Measurements from ENCODE around the gene KLHL42.

KLHL42 gene, protein sequence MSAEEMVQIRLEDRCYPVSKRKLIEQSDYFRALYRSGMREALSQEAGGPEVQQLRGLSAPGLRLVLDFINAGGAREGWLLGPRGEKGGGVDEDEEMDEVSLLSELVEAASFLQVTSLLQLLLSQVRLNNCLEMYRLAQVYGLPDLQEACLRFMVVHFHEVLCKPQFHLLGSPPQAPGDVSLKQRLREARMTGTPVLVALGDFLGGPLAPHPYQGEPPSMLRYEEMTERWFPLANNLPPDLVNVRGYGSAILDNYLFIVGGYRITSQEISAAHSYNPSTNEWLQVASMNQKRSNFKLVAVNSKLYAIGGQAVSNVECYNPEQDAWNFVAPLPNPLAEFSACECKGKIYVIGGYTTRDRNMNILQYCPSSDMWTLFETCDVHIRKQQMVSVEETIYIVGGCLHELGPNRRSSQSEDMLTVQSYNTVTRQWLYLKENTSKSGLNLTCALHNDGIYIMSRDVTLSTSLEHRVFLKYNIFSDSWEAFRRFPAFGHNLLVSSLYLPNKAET

DNA sequence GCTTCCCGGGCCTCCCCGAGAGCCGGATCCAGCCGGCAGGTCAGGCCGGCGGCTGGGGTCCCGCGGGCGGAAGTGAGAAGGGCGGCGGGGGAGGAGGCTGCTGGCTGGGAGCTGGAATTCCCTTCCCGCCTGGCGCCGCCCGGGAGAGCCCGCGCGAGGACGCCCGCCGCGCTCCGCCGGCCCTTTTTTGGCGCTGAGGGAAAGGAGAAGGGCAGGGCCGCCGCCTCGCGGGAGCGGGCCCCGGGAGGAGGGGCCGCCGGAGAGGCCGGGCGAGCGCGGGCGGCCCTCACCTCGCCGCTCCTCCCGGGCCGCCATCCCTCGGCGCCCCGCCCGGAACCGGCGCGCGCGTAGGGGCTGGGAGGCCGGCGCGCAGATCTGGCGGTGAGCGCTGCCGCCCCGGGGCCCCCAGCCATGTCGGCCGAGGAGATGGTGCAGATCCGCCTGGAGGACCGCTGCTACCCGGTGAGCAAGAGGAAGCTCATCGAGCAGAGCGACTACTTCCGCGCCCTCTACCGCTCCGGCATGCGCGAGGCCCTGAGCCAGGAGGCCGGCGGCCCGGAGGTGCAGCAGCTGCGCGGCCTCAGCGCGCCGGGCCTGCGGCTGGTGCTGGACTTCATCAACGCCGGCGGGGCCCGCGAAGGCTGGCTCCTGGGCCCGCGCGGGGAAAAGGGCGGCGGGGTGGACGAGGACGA is at the start of gene KLHL42, which contains the start of gene MANSC4:
Gene KLHL42, plus strand, starts transcription at position 314 of the 692 bp plus-strand sequence. Its CDS starts 98 bp downstream, at position 412.
Gene MANSC4, minus strand, starts transcription at position 317 of the 692 bp plus-strand sequence. CDS start 8,960 bp downstream, outside the sequence.
- in situ Hi-C loops (cut with MboI; ENCODE audit: low sequenced_read_pairs), result no loop called here

DNA sequence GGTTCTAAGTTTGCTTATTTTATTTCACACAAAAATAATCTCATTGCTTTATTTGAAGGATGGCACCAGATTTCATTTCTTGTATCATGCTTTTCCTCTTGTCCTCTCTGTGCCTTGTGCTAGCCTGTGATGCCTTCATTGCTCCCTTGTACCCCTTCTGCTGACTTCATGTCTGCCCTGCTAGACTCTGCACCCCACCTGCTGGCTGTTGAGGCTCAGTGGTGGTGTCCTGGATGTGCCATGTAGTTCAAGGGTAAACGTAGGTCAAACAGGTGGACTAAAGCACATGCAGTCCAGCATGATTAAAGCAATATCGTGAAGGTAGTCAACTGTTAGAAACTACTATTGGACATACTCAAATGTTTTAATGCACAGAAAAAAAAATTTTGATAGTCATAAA is 47.8 kb upstream of the KLHL42 start:
- in situ Hi-C loops (cut with MboI; ENCODE audit: low sequenced_read_pairs), result loop anchor here (25.0 kb wide), 1 partner anchor 1130 kb away; no protein-coding TSS in a partner anchor

DNA sequence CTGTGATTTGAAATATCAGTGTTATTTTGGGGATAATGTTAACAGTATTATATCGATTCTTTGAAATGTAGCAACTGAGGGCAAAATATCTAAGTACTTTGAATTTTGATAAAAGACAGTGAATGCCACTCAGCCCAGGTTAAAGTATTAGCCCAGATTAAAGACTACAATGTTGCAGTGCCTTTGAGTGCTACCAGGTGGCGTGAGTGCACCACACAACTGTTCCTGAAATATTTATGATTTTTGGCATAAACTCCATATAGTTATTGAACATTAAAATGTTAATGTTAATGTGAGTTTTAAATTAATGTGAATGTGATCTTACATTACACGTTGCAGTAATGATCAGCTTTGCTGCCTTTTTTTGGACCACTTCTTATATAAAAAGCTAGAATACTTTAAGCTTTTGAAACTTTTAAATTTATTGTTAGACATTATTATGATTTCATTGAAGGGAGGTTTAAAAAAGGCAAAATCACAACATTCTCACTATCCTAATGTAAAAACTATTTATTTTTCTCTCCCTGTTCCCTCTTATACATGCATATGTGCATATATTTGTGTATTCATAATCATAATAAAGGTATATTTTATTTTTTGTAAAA is 46.9 kb upstream of the KLHL42 start:
- in situ Hi-C loops (cut with MboI; ENCODE audit: low sequenced_read_pairs), result loop anchor here (25.0 kb wide), 1 partner anchor 1129 kb away; no protein-coding TSS in a partner anchor

DNA sequence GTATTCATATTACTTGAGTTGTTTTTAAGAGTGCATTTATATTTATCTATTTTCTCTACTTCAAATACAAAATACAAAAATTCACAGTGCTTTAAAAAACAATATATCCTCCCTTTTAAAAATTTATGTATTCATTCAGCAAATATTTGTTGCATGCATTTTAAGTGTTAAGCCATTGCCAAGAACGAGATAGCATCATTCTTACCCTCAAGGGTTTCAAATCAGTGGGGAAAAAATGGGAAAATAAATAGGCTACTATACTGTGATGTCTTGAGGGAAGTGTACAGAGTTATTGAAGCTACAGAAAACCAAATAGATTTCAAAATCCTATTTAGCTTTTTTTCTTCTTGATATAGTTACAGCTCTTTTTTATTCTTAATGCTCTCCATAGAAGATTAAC is 46.2 kb upstream of the KLHL42 start:
- in situ Hi-C loops (cut with MboI; ENCODE audit: low sequenced_read_pairs), result loop anchor here (25.0 kb wide), 1 partner anchor 1129 kb away; no protein-coding TSS in a partner anchor

DNA sequence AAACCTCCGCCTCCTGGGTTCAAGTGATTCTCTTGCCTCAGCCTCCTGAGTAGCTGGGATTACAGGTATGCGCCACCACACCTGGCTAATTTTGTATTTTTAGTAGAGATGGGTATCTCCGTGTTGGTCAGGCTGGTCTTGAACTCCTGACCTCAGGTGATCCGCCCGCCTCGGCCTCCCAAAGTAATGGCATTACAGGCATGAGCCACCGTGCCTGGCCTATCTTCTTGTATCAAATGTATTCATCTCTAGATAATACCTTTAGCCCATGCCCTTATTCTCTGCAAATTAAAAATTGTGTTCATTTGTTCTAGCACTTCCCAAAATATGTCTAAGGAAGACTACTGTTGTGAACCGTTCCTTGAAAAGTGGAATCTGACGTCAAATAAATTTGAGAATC is 45.7 kb upstream of the KLHL42 start:
- in situ Hi-C loops (cut with MboI; ENCODE audit: low sequenced_read_pairs), result loop anchor here (25.0 kb wide), 1 partner anchor 1128 kb away; no protein-coding TSS in a partner anchor

DNA sequence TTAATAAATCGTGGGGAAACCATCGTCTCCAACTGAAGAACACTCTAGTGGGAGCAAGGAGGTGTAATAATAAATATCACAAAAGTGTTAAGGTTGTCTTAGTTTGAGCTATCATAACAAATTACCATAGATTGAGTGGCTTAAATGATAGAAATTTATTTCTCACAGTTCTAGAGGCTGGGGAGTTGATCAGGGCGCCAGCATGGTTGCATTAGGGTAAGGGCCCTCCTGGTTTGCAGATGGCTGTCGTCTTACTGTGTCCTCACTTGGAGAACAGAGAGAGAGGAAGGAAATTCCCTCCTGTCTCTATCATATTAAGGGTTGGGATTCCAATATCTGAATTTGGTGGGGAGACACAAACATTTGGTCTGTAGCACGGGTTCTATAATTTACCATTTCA is 36.4 kb upstream of the KLHL42 start:
- in situ Hi-C loops (cut with MboI; ENCODE audit: low sequenced_read_pairs), result loop anchor here (10.0 to 25.0 kb wide), 2 partner anchors 191 to 1119 kb away; no protein-coding TSS in a partner anchor

DNA sequence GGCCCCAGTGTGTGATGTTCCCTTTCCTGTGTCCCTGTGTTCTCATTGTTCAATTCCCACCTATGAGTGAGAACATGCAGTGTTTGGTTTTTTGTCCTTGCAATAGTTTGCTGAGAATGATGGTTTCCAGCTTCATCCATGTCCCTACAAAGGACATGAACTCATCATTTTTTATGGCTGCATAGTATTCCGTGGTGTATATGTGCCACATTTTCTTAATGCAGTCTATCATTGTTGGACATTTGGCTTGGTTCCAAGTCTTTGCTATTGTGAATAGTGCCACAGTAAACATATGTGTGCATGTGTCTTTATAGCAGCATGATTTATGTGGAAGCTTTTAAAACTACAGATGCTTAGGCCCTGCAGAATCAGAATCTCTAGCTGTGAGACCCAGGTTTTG is 34.3 kb upstream of the KLHL42 start:
- in situ Hi-C loops (cut with MboI; ENCODE audit: low sequenced_read_pairs), result loop anchor here (10.0 to 25.0 kb wide), 2 partner anchors 189 to 1117 kb away; no protein-coding TSS in a partner anchor

DNA sequence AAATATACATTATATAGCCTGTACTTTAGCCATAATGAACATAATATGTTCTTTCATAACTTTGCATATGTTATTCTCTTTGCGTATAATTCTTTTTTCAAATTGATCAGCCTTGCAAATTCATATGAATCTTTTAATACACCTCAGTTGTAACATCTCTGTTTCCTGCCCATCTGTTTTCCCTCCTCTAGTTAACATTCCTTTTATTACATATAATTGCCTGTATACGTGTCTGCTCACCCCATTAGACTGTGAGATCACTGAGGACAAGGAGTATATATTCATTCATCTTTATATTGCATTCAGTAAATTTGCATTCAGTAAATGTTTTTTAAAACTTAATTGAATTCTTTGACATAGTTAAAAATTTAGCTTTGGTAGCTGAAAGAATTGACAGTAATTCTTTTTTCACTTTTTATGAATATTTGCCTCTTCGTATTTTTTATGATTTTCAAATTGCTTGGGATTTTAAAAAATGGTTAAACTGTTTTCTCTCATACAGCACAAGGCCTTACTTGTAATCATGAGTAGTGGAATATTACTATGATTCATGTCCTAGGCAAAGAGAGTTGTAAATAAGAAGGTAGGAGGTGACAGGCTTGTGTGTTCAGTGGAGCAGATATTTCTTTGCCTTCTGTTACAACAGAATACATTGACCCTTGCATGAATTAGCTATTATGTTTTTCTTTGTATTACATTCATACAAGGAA is 32.8 kb upstream of the KLHL42 start:
- in situ Hi-C loops (cut with MboI; ENCODE audit: low sequenced_read_pairs), result loop anchor here (10.0 to 25.0 kb wide), 2 partner anchors 188 to 1115 kb away; no protein-coding TSS in a partner anchor

DNA sequence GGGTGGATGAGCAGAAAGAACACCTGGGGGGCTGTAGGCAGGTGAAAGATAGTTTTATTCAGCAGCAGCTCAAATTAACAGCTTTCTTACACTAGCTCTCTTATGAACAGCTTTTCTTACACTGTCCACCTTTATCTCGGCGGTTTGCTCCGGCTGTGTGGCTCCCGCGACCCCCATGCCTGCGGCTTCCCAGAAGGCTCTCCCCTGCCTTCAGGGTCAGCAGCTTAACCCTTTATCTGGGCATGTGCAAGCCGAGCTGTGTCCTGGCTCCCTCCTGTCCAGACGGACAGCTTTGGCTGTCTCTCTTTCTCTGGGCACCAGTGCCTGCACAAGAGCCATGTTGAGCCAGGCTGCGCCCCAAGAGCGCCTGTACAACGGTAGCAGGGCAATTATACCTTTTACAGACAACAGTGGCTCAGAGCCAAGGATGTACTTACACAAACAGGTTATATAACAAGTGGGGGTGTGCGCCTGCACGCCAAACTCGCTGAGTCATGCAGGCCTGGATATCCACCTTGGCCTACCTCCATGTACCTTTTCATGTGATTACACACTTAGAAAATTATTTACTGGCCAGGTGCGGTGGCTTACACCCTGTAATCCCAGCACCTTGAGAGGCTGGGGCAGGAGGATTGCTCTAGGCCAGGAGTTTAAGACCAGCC is 28.5 kb upstream of the KLHL42 start:
- in situ Hi-C loops (cut with MboI; ENCODE audit: low sequenced_read_pairs), result no loop called here

DNA sequence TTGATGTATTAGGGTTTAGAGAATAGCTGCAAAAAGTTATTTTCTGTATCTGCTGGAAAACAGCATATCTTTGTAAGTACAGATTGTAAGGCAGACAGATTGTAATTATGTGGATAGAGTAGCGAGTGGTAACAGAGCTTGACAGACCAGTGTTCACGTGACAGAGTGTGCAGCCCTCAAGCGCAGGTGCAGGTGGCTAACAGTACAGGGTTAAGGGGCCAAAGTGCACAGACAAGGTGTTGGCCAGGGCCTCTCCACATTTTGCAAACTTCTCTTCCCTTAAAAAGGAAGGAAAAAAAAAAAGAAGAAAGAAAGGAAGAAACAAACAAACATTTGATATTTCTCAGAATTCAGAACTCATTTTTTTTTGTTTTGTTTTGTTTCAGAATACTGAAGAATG is 25.2 kb upstream of the KLHL42 start:
- in situ Hi-C loops (cut with MboI; ENCODE audit: low sequenced_read_pairs), result no loop called here

DNA sequence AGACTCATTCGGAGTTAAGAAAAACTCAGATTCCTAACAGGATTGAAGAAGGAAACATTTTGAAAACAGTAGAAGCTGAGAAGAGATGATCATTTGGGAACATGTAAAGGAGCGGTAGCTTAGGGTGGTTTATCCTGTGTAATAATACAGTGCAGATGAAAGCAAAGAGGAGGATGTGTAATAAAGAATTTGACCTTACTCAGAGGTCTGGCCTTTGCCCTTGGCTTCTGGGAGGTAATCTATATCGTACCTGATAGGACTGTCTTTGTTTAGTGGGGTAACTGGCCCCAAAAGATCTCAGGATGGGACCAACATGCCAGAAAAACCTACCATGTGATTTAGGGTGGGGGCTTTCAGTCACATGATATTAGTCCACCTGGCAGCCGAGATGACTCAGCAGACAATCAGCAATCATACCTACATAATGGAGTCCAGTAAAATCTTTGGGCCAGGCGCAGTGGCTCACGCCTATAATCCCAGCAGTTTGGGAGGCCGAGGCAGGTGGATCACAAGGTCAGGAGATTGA is 23.3 kb upstream of the KLHL42 start:
- in situ Hi-C loops (cut with MboI; ENCODE audit: low sequenced_read_pairs), result no loop called here

DNA sequence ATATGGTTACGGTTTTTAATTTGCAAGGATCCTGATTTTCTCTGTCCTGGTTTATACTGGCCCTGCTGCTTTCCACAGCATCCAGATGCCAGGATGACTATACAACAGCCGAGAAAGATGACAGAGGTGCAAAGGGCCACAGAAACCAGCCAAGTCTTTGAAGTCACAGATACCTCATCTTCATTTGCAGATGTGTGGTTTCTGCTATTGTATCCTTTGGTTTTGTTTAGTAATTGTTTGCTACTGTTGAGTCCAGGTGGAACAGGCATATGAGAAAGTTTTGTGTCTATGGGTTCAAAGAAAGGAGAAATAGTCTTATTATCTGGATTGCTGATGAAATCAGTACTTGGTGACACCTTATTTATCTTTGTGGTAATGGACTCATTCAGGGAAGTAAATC is 17.3 kb upstream of the KLHL42 start:
- in situ Hi-C loops (cut with MboI; ENCODE audit: low sequenced_read_pairs), result no loop called here

DNA sequence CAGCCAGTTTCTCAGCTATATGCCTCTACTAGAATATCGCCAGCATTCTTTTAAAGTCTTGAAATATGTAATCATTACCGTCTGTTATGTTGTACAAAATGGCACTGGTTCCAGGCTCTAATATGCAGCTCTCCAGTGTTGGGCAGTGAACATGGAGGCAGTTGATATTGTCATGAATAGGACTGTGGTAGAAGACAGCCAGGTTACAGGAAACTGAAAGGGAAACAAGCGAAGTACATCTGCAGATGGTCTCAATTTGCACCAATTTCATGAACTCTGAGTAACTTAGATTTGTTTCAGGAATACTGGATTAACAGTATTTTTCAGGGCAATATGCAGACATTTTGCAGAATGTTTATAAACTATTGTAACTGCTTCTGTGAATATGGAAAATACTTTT is 13.4 kb upstream of the KLHL42 start:
- in situ Hi-C loops (cut with MboI; ENCODE audit: low sequenced_read_pairs), result no loop called here

DNA sequence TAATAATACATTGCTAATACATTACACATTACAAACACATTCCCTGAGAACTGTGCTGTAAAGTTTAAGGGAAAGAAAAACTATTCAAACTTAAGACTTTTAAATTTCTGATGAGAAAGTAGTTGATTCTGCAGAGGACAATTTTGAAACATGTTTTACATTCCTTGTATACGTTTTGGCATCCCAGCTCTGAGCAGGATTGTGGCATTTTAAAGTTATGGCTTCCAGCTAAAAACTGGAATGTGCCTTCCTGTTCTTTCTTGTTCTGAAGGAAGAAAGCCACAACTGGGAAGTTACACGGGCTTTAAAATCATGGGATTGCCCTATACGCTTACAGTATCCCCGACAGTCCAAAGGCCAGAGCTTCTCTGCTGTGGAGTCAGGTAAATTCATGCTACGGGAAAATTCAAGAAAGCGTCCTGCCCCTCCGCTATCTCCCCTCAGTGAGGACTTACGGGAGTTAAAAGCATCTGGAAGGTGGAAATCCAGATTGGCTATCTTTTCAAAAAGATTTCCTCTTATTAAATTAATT is 10.8 kb upstream of the KLHL42 start:
- in situ Hi-C loops (cut with MboI; ENCODE audit: low sequenced_read_pairs), result no loop called here

DNA sequence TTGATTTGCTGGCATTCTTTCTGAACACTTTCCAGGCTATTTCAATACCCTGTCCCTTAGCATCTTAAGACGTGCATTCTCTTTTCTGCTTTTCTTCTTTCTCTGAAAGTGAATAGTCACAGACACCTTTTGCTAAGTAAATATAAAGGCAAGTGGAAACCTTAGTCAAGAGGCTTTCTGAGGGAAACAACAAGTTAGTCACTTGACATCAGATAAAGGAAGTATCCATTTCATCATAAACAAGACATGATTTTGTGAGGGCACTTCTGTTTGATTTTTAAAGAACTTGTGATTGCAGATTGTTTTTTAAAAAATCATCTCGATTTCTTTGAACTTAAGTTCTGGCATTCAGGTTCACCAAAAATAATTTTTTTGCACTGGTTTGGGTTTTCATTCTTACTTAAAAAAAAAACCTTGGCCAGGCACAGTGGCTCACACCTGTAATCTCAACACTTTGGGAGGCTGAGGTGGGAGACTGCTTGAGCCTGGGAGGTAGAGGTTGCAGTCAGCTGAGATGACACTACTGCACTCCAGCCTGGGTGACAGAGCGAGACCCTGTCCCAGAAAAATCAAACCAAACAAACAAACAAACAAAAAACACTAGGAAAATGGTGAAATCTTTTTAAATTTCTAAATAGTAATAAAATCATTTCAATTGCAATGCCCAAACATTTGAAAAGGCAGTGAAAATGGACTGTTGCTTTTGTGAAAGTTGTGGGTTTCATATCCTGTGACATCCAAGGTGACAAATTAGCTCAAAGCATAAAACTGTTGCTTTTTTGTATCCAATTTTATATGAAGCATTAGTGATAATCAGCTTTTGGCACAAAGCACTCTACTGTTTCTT is 8.3 kb upstream of the KLHL42 start:
- in situ Hi-C loops (cut with MboI; ENCODE audit: low sequenced_read_pairs), result no loop called here

DNA sequence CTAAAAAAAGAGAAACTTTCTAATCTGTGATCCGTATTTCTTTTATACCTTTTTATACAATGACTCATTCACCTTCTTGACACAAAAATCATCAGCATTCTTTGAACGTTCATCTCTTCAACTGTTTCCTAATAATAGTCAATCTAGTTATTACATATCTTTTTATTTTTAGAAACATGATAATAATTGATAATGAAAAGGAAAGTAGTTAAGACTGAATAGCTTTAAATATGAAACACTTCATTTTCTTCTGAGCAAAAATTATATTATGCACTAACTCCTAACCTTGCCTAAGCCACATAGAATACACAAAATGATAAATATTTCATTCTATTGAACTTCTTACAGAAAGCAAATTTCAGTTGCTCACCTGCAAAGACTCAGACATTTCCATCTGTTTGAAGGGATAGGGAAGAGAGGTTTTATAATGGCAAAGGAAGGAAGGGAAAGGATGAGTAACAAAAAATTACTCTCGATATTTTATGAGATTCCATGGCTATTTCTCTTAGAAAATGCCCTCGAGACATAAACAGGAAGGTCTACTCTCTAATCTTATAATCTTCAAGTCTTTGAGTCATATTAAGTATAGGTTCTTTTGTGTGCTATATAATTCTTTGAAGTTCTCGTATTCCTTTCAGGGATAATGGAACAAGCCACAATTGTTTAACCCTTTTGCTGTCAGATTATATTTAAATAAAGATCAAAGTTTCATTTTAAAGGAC is 7.5 kb upstream of the KLHL42 start:
- in situ Hi-C loops (cut with MboI; ENCODE audit: low sequenced_read_pairs), result no loop called here

DNA sequence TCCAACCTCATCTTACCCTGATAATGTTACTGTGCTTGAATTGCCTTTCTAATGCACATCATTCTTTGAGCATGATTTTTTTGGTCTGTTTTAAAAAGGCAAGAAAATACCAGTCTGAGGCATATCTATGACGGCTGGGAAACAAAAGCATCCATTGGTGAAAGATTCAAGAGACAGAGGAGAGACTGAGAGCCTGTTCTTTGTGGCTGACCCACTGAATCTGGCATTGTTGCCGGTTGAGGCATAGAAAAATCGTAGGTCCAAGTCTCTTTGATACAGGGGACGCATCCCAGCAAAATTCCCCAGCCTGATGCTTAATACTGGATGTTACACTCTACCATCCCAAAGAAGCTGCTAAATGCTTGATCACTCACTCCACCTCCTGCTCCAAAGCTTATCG is 2.9 kb upstream of the KLHL42 start:
- in situ Hi-C loops (cut with MboI; ENCODE audit: low sequenced_read_pairs), result no loop called here

DNA sequence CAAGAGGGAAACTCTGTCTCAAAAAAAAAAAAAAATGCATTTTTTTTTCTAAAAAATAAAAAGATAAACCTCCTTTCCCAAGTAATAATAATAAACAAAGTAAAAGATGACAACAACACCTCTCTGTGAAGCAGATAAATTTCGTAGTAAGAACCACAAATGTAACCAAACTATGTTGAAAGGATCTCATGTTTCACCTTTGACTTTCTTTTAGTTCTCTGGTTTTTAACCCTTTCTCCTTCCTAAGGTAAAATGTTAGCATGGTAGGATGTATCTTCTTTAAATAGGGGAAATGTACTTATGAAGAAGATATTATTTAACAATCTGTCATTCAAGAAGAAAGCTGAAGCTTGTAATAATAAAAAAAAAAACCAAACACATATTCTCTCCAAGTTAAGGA is 1.8 kb upstream of the KLHL42 start:
- in situ Hi-C loops (cut with MboI; ENCODE audit: low sequenced_read_pairs), result no loop called here

Measured in HL-60/S4 treated with phorbol 12-myristate 13-acetate at 8.2 ng/mL for 4 days and 3 days (cell line).